GM21619 (cell line): ENCODE measurements around the gene TBC1D3D.
"Not testable (repeated sequence)": the region's sequence is repeated elsewhere in the genome, so short reads cannot be mapped to it uniquely, and the experiment has no call there.

Source experiments
- ATAC-seq: cut with Tn5 transposase; IDR thresholded peaks from one replicate; pipeline ENCODE4 v1.9.1; 2021; ENCODE audit not compliant: unreplicated experiment

The TBC1D3D gene

DNA sequence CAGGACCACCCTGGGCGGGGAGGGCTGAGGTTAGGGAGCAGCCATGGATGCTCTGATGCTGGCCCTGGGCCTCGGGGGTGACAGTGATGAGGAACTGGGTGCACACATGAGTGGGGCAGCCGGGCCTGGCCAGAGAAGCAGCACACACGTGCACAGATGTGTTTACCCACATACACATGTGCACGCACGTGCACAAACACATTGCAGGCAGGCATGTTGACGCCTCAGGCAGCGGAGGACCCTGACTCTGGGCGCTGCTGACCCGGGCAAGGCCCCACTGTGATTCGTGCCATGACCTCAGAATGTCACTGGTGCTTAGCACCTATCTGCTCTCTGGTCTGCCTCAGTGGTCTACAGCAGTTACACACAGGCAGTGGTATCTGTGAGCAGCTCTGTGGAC, at the start of gene TBC1D3D:
TBC1D3D (plus strand) TSS at position 301 of the 400 bp plus-strand sequence. CDS start 1,585 bp downstream, outside the sequence.
- ATAC-seq, result not testable (repeated sequence)

GRCh38 chr17:37988960-37989359, 14.8 kb upstream of the TBC1D3D start, which contains the start of gene TBC1D3L:
TBC1D3L (minus strand) TSS chr17:37989060; CDS start chr17:37987520, 1,540 bp downstream.
- ATAC-seq, result not testable (repeated sequence)
